Type B pancreatic cell (in vitro differentiated cells): ENCODE results near the gene PPP1R15B. TPM values are rescaled to one million over a fixed set of nuclear protein-coding genes. Genes with fewer than 3 reads are reported as not detected.

Experiments used
- DNase-seq: peaks from one replicate; pipeline ENCODE4 v3.0.0; 2021; ENCODE audit warnings: mixed read lengths; ENCODE audit not compliant: unreplicated experiment; ENCODE audit errors: extremely low spot score
- H3K27ac Mint-ChIP-seq: 2 replicates; pipeline ENCODE4 v1.8.0; 2021; ENCODE audit warnings: mild to moderate bottlenecking, mixed read lengths
- H3K27me3 Mint-ChIP-seq: 2 replicates; pipeline ENCODE4 v1.8.0; 2021; ENCODE audit warnings: mixed read lengths
- H3K36me3 Mint-ChIP-seq: 2 replicates; pipeline ENCODE4 v1.8.0; 2021; ENCODE audit warnings: mixed read lengths
- H3K4me1 Mint-ChIP-seq: one replicate; pipeline ENCODE4 v1.8.0; 2021; ENCODE audit warnings: mixed read lengths; ENCODE audit not compliant: unreplicated experiment
- H3K4me3 Mint-ChIP-seq: 2 replicates; pipeline ENCODE4 v1.8.0; 2021; ENCODE audit warnings: mild to moderate bottlenecking, mixed read lengths
- H3K9me3 Mint-ChIP-seq: 2 replicates; pipeline ENCODE4 v1.8.0; 2021; ENCODE audit warnings: mixed read lengths
- total RNA-seq: library from RNA; stranded (reverse); gene quantifications from 2 replicates; pipeline ENCODE4 v1.2.1, GENCODE V29; 2021; ENCODE audit warnings: low replicate concordance
- TF ChIP-seq, protein P1 (sequence below): fragments of 200-600 bp; sonication (generic); conservative IDR thresholded peaks from 2 replicates; pipeline ENCODE4 v1.5.0; 2021; ENCODE audit warnings: antibody characterized with exemption, mild to moderate bottlenecking

Gene PPP1R15B
- total RNA-seq, 1 donor from 2014 or later, result 43.3 TPM

DNA sequence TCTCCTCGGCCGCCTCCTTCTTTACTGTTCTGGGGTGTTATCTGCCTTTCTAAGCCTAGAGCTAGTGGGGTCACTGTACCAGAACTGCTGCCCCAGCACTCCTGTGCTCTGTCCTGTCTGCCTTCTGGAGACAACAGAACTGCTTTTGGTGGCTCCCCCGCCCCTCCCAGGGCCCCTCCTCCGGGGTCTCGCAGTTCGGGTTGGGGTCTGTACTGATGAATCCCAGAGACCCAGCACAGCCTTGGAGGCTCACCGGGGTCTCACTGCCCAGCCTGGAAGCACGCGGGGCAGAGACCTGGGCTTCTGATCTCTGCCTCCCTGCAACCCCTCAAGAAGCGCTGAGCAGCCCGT lies 48.7 kb downstream of the PPP1R15B start:
- peak overlapping the region; percentile 63 for H3K4me3 Mint-ChIP-seq
- no peaks in the 10 kb centered on the region for H3K9me3 Mint-ChIP-seq

DNA sequence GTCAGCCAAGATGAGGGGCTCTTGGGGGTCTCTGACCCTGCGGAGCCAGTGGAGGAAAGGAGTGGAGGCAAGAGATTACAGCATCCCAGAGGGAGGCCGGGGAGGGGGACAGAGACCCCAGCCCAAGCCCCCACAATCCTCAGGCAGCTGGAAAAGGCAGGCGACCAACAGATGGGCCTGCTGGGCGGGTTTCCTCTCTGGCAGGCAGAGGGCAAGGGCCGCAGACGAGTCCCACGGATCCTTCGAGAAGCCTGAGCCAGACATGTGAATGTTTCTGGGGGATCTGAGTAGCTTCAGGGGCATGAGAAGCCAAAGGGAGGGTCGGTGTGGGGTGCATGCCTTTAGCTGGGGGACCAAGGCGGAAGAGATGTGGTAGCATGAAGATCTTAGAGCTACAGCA lies 49.8 kb downstream of the PPP1R15B start:
- peaks cover 30% of the 10 kb centered on the region for H3K4me1 Mint-ChIP-seq
- H3K4me3 Mint-ChIP-seq, result peak overlapping the region; percentile 43
- no peak for DNase-seq
- peak overlapping the region; percentile 85 for H3K27ac Mint-ChIP-seq
- no peaks in the 10 kb centered on the region for H3K36me3 Mint-ChIP-seq
- TF ChIP-seq, protein P1, sequence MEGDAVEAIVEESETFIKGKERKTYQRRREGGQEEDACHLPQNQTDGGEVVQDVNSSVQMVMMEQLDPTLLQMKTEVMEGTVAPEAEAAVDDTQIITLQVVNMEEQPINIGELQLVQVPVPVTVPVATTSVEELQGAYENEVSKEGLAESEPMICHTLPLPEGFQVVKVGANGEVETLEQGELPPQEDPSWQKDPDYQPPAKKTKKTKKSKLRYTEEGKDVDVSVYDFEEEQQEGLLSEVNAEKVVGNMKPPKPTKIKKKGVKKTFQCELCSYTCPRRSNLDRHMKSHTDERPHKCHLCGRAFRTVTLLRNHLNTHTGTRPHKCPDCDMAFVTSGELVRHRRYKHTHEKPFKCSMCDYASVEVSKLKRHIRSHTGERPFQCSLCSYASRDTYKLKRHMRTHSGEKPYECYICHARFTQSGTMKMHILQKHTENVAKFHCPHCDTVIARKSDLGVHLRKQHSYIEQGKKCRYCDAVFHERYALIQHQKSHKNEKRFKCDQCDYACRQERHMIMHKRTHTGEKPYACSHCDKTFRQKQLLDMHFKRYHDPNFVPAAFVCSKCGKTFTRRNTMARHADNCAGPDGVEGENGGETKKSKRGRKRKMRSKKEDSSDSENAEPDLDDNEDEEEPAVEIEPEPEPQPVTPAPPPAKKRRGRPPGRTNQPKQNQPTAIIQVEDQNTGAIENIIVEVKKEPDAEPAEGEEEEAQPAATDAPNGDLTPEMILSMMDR, result no peak
- no peaks in the 10 kb centered on the region for H3K9me3 Mint-ChIP-seq
- H3K27me3 Mint-ChIP-seq, result peaks cover 3% of the 10 kb centered on the region

More for the DNA sequence above, 48.7 kb downstream of the PPP1R15B start:
- peak overlapping the region; percentile 75 for H3K27ac Mint-ChIP-seq
- TF ChIP-seq, protein P1, result no peak
- H3K27me3 Mint-ChIP-seq, result peaks cover 9% of the 10 kb centered on the region
- DNase-seq, result no peak
- H3K36me3 Mint-ChIP-seq, result peaks cover 4% of the 10 kb centered on the region
- H3K4me1 Mint-ChIP-seq, result peaks cover 23% of the 10 kb centered on the region

DNA sequence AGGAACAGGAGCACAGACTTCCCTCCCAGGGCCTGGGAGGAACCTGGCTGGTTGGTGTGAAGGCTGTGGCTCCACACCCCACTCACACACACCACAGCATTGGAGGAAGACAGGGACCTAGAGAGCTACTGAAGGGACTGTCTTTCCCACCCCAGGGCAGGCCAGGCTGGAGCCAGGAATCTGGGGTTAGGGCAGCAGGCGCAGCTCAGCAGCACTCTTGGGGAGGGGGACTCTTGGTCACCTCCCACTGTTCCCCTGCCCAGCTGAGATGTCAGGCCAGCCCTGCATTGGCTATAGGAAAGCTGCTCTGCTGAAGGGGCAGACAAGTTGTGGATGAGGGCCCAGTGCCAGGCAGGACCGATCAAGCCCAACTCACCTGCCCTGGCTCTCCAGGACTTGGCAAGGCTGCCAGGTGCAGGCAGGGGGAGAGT lies 50.3 kb downstream of the PPP1R15B start:
- peak overlapping the region; percentile 25 for H3K4me3 Mint-ChIP-seq
- no peaks in the 10 kb centered on the region for H3K9me3 Mint-ChIP-seq
- TF ChIP-seq, protein P1, result no peak
- no peaks in the 10 kb centered on the region for H3K36me3 Mint-ChIP-seq
- DNase-seq, result no peak
- H3K4me1 Mint-ChIP-seq, result peaks cover 30% of the 10 kb centered on the region
- H3K27me3 Mint-ChIP-seq, result peaks cover 3% of the 10 kb centered on the region
- H3K27ac Mint-ChIP-seq, result peak overlapping the region; percentile 85

DNA sequence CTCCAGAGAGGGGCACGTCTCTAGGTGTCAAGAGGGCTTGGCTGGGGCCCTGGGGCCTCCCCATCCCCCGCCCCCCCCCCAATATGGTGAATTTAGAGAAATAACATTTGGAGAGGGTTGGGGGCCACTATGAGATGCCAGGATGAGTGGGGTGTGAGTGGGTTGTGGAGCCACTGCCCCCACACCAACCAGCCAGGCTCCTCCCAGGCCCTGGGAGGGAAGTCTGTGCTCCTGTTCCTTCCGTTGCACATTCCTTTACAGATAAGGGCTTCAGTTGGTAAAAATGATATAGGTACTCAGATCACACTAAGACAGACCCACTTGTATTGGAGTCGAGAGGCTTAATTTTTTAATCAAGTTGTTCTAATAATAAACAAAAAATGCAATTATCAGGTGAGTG lies 51.3 kb downstream of the PPP1R15B start:
- Mint-ChIP-seq H3K36me3 (no peaks in the 10 kb centered on the region), H3K9me3 (no peaks in the 10 kb centered on the region), H3K4me1 (peaks cover 30% of the 10 kb centered on the region), H3K27ac (no peak overlapping the region), H3K4me3 (no peak overlapping the region), H3K27me3 (peaks cover 3% of the 10 kb centered on the region)
- TF ChIP-seq, protein P1, result no peak
- no peak for DNase-seq

DNA sequence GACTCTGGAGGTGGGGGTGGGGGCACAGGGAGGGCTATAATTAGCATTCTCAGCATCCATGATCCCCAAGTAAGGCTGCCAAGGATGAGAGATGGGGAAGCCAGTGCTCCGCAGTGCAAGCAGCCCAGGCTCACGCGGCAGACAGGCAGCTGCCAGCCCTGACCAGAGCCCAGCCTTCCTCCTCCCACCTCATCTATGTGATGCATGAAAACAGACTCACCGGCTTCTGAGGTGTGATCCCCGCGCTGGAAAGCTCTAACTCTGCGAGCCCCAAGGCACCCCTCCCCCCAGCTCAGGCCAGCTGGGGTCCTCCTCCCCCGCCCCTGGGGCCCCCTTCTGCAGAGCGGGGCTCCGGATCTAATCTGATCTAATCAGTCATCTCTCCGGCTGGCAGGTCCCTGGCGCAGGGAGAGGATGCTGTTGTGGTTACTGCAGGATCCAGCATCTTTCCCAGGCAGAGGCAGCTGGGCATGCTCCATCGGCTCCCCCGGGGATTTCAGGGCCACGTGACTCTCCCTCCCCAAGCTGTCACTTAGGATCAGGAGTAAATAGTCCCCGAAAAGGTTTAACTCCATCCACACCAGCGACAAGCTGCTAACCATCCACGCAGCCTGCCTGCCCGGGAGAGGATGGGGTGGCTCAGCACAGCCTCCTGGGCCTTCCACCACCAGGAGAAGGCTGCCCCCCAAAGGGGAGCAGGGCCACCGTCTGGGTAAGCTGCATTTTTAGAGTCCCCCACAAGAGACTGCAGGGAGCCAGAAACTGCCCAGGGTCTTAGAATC lies 52.0 kb downstream of the PPP1R15B start, which contains the start of gene PLEKHA6:
Gene PLEKHA6, minus strand, starts transcription at position 456 of the 782 bp plus-strand sequence. CDS start 86,202 bp downstream, outside the sequence.
- TF ChIP-seq, protein P1, result peak; percentile 47
- no peaks in the 10 kb centered on the region for H3K36me3 Mint-ChIP-seq
- H3K27me3 Mint-ChIP-seq, result no peaks in the 10 kb centered on the region
- H3K4me3 Mint-ChIP-seq, result peak within 1 kb of the TSS; percentile 66
- peaks cover 30% of the 10 kb centered on the region for H3K4me1 Mint-ChIP-seq
- no peaks in the 10 kb centered on the region for H3K9me3 Mint-ChIP-seq
- H3K27ac Mint-ChIP-seq, result peak within 1 kb of the TSS; percentile 85
- no peak for DNase-seq
